ENCODE measurements around the gene TMEM245. TPM values are rescaled to one million over a fixed set of nuclear protein-coding genes. Genes with fewer than 3 reads are reported as not detected.

The TMEM245 gene
- total RNA-seq, 1 experiment from 2014 or later: 34.8 TPM

DNA sequence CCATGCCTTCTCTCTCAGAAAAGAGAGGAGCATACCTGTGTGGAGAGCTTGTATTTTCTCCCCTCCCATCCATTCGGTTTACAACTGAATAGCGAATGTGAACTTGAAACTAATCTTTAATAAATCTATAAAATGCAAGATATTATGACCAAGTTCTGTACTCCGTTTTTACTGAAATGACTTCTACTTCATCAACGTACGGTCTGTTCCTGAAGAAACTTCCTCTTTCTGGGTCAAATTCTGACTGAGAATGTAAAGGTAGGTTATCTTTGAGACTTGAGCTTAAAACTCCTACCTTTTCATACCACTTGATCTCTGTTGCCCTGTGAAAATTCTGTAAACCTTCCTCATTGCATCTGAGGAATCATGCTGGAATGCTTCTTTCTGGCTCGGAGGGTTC lies 102.3 kb downstream of the TMEM245 start:
- intact Hi-C loops (cut with micrococcal nuclease): no loop called here
- peaks cover 7% of the 10 kb centered on the region; the same call in 1 of the 2 replicates for H3K79me2 ChIP-seq (ENCODE audit: insufficient read depth, low read length)
- ChIA-PET RAD21 (ENCODE audit: low non-redundant PET in 1 of 2, low total read pairs in 2 of 2, uncharacterized antibody in 2 of 2, unreplicated experiment in 2 of 2) (no interaction called here), POLR2A (no interaction called here), CTCF (no interaction called here)
- H3K36me3 ChIP-seq (ENCODE audit: control insufficient read depth in 1 of 2, insufficient read depth in 2 of 2, low read length in 2 of 2): peaks cover 3 to 6% of the 10 kb centered on the region in 2 experiments; a peak in 1 of 4 replicates
- no peak overlapping the region for H3K27ac ChIP-seq (ENCODE audit: low read depth, low read length)
- H3K9ac ChIP-seq (ENCODE audit: low read length): no peak overlapping the region
- no peaks in the 10 kb centered on the region for H3K9me2 ChIP-seq (ENCODE audit: insufficient read depth)
- no peak overlapping the region for H3K4me2 ChIP-seq (ENCODE audit: low read length)
- no peak overlapping the region for H3K4me3 ChIP-seq (replicated peaks in 1 of 2; ENCODE audit: low read depth in 1 of 2, low read length in 2 of 2)
- H4K20me1 ChIP-seq (ENCODE audit: insufficient read depth): no peaks in the 10 kb centered on the region
- no peak overlapping the region for H2AFZ ChIP-seq (ENCODE audit: low read depth, low read length, poor library complexity, severe bottlenecking)
- peaks cover 8 to 14% of the 10 kb centered on the region in 2 experiments; a peak in 3 of 4 replicates for H3K4me1 ChIP-seq (ENCODE audit: control insufficient read depth in 1 of 2, insufficient read depth in 2 of 2, low read length in 2 of 2)
- ATAC-seq (no peak), DNase-seq (ENCODE audit: low read depth, low spot score) (no peak)
- no peak for TF ChIP-seq CEBPB (IDR thresholded peaks at IDR 0.05; ENCODE audit: low read depth)
- no peak for TF ChIP-seq YY1 (IDR thresholded peaks at IDR 0.05; ENCODE audit: extremely low read depth, insufficient replicate concordance, low read depth, low read length)
- H3K9me3 ChIP-seq (ENCODE audit: control insufficient read depth in 1 of 2, insufficient read depth in 1 of 2, low read depth in 1 of 2, low read length in 2 of 2): no peaks in the 10 kb centered on the region
- BruUV-seq (replicated peaks): no TSS peak
- H3K27me3 ChIP-seq (ENCODE audit: insufficient read depth, low read length): no peaks in the 10 kb centered on the region

DNA sequence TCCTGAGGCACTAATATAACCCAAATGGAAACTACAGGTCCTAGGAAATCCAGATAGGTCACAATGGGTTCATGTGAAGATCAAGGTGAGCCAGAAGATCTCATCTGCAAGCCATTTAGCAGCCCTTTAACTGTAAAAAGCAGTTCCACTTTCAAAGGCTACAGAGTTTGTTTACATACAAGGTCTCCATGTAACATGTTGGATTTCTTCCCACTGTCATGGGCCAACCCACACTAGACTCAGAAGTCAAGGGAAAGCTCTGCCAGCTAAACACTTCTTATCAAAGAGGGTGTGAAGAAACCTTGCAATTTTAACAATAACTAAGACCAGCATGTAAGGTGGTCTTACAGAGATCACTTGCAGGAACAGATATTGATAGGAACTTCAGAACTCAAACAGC lies 102.7 kb downstream of the TMEM245 start:
- ChIA-PET CTCF (no interaction called here), RAD21 (ENCODE audit: low non-redundant PET in 1 of 2, low total read pairs in 2 of 2, uncharacterized antibody in 2 of 2, unreplicated experiment in 2 of 2) (no interaction called here), POLR2A (no interaction called here)
- peaks cover 8 to 18% of the 10 kb centered on the region in 2 experiments for H3K4me1 ChIP-seq (ENCODE audit: control insufficient read depth in 1 of 2, insufficient read depth in 2 of 2, low read length in 2 of 2)
- no peak for DNase-seq (ENCODE audit: low read depth, low spot score)
- no peak overlapping the region for H2AFZ ChIP-seq (ENCODE audit: low read depth, low read length, poor library complexity, severe bottlenecking)
- no peaks in the 10 kb centered on the region for H4K20me1 ChIP-seq (ENCODE audit: insufficient read depth)
- no peaks in the 10 kb centered on the region for H3K9me3 ChIP-seq (ENCODE audit: control insufficient read depth in 1 of 2, insufficient read depth in 1 of 2, low read depth in 1 of 2, low read length in 2 of 2)
- H3K79me2 ChIP-seq (ENCODE audit: insufficient read depth, low read length): peaks cover 11% of the 10 kb centered on the region
- no peak overlapping the region for H3K27ac ChIP-seq (ENCODE audit: low read depth, low read length)
- no peak overlapping the region for H3K9ac ChIP-seq (ENCODE audit: low read length)
- intact Hi-C loops (cut with micrococcal nuclease): no loop called here
- H3K9me2 ChIP-seq (ENCODE audit: insufficient read depth): no peaks in the 10 kb centered on the region
- no peak overlapping the region for H3K4me2 ChIP-seq (ENCODE audit: low read length)
- no peak for ATAC-seq
- no peaks in the 10 kb centered on the region for H3K27me3 ChIP-seq (ENCODE audit: insufficient read depth, low read length)
- no TSS peak for BruUV-seq (replicated peaks)
- no peak overlapping the region for H3K4me3 ChIP-seq (replicated peaks in 1 of 2; ENCODE audit: low read depth in 1 of 2, low read length in 2 of 2)
- peaks cover 3 to 6% of the 10 kb centered on the region in 2 experiments; a peak in 1 of 4 replicates for H3K36me3 ChIP-seq (ENCODE audit: control insufficient read depth in 1 of 2, insufficient read depth in 2 of 2, low read length in 2 of 2)
- TF ChIP-seq ZFX (IDR thresholded peaks at IDR 0.05): no peak
- TF ChIP-seq SIN3A (IDR thresholded peaks at IDR 0.05; ENCODE audit: low read depth): no peak
- TF ChIP-seq YY1 (IDR thresholded peaks at IDR 0.05; ENCODE audit: extremely low read depth, insufficient replicate concordance, low read depth, low read length): no peak
- TF ChIP-seq ELF1 (IDR thresholded peaks at IDR 0.05; ENCODE audit: borderline replicate concordance, low read depth): no peak
- TF ChIP-seq CBX3 (IDR thresholded peaks at IDR 0.05; ENCODE audit: low read depth): no peak
- TF ChIP-seq, protein P1, sequence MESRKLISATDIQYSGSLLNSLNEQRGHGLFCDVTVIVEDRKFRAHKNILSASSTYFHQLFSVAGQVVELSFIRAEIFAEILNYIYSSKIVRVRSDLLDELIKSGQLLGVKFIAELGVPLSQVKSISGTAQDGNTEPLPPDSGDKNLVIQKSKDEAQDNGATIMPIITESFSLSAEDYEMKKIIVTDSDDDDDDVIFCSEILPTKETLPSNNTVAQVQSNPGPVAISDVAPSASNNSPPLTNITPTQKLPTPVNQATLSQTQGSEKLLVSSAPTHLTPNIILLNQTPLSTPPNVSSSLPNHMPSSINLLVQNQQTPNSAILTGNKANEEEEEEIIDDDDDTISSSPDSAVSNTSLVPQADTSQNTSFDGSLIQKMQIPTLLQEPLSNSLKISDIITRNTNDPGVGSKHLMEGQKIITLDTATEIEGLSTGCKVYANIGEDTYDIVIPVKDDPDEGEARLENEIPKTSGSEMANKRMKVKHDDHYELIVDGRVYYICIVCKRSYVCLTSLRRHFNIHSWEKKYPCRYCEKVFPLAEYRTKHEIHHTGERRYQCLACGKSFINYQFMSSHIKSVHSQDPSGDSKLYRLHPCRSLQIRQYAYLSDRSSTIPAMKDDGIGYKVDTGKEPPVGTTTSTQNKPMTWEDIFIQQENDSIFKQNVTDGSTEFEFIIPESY (IDR thresholded peaks at IDR 0.05; ENCODE audit: extremely low read depth, insufficient replicate concordance, low read length): no peak
- no peak for TF ChIP-seq EZH2phosphoT487 (IDR thresholded peaks at IDR 0.05; ENCODE audit: borderline replicate concordance)
- TF ChIP-seq, protein P2, sequence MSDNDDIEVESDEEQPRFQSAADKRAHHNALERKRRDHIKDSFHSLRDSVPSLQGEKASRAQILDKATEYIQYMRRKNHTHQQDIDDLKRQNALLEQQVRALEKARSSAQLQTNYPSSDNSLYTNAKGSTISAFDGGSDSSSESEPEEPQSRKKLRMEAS (IDR thresholded peaks at IDR 0.05): no peak
- TF ChIP-seq, protein P3, sequence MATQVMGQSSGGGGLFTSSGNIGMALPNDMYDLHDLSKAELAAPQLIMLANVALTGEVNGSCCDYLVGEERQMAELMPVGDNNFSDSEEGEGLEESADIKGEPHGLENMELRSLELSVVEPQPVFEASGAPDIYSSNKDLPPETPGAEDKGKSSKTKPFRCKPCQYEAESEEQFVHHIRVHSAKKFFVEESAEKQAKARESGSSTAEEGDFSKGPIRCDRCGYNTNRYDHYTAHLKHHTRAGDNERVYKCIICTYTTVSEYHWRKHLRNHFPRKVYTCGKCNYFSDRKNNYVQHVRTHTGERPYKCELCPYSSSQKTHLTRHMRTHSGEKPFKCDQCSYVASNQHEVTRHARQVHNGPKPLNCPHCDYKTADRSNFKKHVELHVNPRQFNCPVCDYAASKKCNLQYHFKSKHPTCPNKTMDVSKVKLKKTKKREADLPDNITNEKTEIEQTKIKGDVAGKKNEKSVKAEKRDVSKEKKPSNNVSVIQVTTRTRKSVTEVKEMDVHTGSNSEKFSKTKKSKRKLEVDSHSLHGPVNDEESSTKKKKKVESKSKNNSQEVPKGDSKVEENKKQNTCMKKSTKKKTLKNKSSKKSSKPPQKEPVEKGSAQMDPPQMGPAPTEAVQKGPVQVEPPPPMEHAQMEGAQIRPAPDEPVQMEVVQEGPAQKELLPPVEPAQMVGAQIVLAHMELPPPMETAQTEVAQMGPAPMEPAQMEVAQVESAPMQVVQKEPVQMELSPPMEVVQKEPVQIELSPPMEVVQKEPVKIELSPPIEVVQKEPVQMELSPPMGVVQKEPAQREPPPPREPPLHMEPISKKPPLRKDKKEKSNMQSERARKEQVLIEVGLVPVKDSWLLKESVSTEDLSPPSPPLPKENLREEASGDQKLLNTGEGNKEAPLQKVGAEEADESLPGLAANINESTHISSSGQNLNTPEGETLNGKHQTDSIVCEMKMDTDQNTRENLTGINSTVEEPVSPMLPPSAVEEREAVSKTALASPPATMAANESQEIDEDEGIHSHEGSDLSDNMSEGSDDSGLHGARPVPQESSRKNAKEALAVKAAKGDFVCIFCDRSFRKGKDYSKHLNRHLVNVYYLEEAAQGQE (IDR thresholded peaks at IDR 0.05; ENCODE audit: low read depth): no peak
- no peak for TF ChIP-seq FOSL1 (IDR thresholded peaks at IDR 0.05; ENCODE audit: low read depth)
- TF ChIP-seq, protein P4, sequence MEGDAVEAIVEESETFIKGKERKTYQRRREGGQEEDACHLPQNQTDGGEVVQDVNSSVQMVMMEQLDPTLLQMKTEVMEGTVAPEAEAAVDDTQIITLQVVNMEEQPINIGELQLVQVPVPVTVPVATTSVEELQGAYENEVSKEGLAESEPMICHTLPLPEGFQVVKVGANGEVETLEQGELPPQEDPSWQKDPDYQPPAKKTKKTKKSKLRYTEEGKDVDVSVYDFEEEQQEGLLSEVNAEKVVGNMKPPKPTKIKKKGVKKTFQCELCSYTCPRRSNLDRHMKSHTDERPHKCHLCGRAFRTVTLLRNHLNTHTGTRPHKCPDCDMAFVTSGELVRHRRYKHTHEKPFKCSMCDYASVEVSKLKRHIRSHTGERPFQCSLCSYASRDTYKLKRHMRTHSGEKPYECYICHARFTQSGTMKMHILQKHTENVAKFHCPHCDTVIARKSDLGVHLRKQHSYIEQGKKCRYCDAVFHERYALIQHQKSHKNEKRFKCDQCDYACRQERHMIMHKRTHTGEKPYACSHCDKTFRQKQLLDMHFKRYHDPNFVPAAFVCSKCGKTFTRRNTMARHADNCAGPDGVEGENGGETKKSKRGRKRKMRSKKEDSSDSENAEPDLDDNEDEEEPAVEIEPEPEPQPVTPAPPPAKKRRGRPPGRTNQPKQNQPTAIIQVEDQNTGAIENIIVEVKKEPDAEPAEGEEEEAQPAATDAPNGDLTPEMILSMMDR (IDR thresholded peaks at IDR 0.05 in 2 of 3, conservative IDR thresholded peaks at IDR 0.05 in 1 of 3; ENCODE audit: borderline replicate concordance in 1 of 3, insufficient read depth in 1 of 3, low read depth in 2 of 3, low read length in 2 of 3): no peak
- TF ChIP-seq SP1 (IDR thresholded peaks at IDR 0.05; ENCODE audit: low read depth): no peak
